Measurements from ENCODE around the gene NAA38. TPM values are rescaled to one million over a fixed set of nuclear protein-coding genes. Genes with fewer than 3 reads are reported as not detected.
"Not testable (repeated sequence)": the region's sequence is repeated elsewhere in the genome, so short reads cannot be mapped to it uniquely, and the experiment has no call there.

The NAA38 gene
- total RNA-seq, 1 donor = 97.8 TPM

- DNase-seq (ENCODE audit: low read depth in 2 of 3, low spot score in 2 of 3) = no peak
These were observed 24.9 kb downstream of the NAA38 start for GRCh38 chr17:7832431-7832830.

- no peak for DNase-seq (ENCODE audit: low read depth in 2 of 3, low spot score in 2 of 3)
These were observed 26.1 kb downstream of the NAA38 start for GRCh38 chr17:7831233-7831632.

GRCh38 chr17:7830616-7831015 lies 26.7 kb downstream of the NAA38 start:
- DNase-seq (ENCODE audit: low read depth in 2 of 3, low spot score in 2 of 3) = no peak

GRCh38 chr17:7825206-7825990 lies 32.0 kb downstream of the NAA38 start:
- DNase-seq (ENCODE audit: low read depth in 2 of 3, low spot score in 2 of 3) = no peak

GRCh38 chr17:7824021-7824924 lies 33.1 kb downstream of the NAA38 start:
- no peak for DNase-seq (ENCODE audit: low read depth in 2 of 3, low spot score in 2 of 3)

- DNase-seq (ENCODE audit: low read depth in 2 of 3, low spot score in 2 of 3) = no peak
These were observed 33.8 kb downstream of the NAA38 start for GRCh38 chr17:7823581-7824001.

- DNase-seq (ENCODE audit: low read depth in 2 of 3, low spot score in 2 of 3) = no peak
These were observed 35.2 kb downstream of the NAA38 start for GRCh38 chr17:7822126-7822525.

GRCh38 chr17:7820231-7820630 lies 37.1 kb downstream of the NAA38 start:
- no peak for DNase-seq (ENCODE audit: low read depth in 2 of 3, low spot score in 2 of 3)

GRCh38 chr17:7818746-7819645 lies 38.4 kb downstream of the NAA38 start:
- DNase-seq (ENCODE audit: low read depth in 2 of 3, low spot score in 2 of 3) = no peak

GRCh38 chr17:7818026-7818425 lies 39.3 kb downstream of the NAA38 start:
- no peak for DNase-seq (ENCODE audit: low read depth in 2 of 3, low spot score in 2 of 3)

GRCh38 chr17:7817643-7817964 lies 39.8 kb downstream of the NAA38 start:
- DNase-seq (ENCODE audit: low read depth in 2 of 3, low spot score in 2 of 3) = no peak

- no peak for DNase-seq (ENCODE audit: low read depth in 2 of 3, low spot score in 2 of 3)
These were observed 40.3 kb downstream of the NAA38 start for GRCh38 chr17:7816926-7817642.

- no peak for DNase-seq (ENCODE audit: low read depth in 2 of 3, low spot score in 2 of 3)
These were observed 42.4 kb downstream of the NAA38 start for GRCh38 chr17:7814969-7815368.

- DNase-seq (ENCODE audit: low read depth in 2 of 3, low spot score in 2 of 3) = peak in 2 of 3 donors; percentile 13 to 43
These were observed 46.1 kb downstream of the NAA38 start for GRCh38 chr17:7811251-7811650.

GRCh38 chr17:7809791-7810343 lies 47.5 kb downstream of the NAA38 start:
- DNase-seq (ENCODE audit: low read depth in 2 of 3, low spot score in 2 of 3) = not testable (repeated sequence)

- no peak for DNase-seq (ENCODE audit: low read depth in 2 of 3, low spot score in 2 of 3)
These were observed 48.1 kb downstream of the NAA38 start for GRCh38 chr17:7809086-7809790.

GRCh38 chr17:7807206-7807605 lies 50.2 kb downstream of the NAA38 start:
- DNase-seq (ENCODE audit: low read depth in 2 of 3, low spot score in 2 of 3) = no peak
